GM19240 (cell line): Measurements from ENCODE around the gene ALOX12.
"Not testable (repeated sequence)": the region's sequence is repeated elsewhere in the genome, so short reads cannot be mapped to it uniquely, and the experiment has no call there.

Experiments
- DNase-seq: peaks from one replicate; pipeline ENCODE4 v3.0.0; 2011; ENCODE audit warnings: low spot score; ENCODE audit not compliant: insufficient read length

Gene ALOX12, protein sequence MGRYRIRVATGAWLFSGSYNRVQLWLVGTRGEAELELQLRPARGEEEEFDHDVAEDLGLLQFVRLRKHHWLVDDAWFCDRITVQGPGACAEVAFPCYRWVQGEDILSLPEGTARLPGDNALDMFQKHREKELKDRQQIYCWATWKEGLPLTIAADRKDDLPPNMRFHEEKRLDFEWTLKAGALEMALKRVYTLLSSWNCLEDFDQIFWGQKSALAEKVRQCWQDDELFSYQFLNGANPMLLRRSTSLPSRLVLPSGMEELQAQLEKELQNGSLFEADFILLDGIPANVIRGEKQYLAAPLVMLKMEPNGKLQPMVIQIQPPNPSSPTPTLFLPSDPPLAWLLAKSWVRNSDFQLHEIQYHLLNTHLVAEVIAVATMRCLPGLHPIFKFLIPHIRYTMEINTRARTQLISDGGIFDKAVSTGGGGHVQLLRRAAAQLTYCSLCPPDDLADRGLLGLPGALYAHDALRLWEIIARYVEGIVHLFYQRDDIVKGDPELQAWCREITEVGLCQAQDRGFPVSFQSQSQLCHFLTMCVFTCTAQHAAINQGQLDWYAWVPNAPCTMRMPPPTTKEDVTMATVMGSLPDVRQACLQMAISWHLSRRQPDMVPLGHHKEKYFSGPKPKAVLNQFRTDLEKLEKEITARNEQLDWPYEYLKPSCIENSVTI

DNA sequence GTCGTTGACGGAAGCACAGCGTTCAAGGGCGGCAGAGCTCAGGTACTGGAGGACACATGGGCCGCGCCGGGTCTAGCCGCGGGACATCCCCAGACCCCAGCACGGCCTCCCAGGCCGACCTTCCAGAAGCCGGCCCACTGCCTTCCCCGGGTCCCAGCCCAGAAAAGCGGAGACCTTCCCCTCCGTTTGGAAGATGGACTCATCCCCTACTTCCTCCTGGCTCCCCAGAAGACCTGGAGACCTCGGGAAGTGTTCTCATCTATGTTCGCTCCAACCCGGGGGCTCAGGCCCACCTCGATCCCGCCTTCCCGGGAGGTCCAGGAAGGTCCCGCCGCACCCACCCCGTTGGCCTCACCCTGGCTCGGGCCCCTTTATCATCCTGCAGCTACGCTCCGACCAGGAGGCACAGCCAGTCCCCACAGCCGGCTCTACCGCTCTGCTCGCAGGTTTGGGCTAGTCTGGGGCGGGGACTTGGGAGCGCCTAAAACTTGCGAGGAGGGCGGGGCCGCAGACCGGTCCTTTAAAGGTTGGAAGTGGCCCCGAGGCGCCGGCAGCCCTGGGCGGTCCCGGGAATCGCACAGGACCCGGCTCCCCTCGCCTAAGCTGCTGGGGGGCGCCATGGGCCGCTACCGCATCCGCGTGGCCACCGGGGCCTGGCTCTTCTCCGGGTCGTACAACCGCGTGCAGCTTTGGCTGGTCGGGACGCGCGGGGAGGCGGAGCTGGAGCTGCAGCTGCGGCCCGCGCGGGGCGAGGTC, at the start of gene ALOX12:
Gene ALOX12, plus strand, starts transcription at position 550 of the 756 bp plus-strand sequence. Its CDS starts 69 bp downstream, at position 619.
- no peak for DNase-seq

DNA sequence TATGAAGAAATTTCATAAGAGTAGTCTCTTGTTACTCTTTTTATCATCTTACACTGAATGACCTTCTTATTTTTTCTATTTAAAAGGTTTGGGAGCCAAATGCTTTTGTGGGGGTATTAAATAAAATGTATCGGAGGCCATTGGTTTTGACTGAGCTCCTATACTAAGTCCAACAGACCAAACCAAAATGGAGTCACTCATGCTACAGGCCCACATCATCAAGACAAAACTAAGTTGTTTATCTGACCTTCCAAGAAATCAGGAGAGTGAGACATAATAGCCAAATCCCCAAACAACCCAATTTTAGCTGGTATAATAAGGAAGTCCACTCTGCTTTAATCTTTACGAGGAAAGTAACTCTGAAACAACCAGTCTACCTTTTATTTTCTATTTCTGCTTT, 48.1 kb upstream of the ALOX12 start:
- DNase-seq, result no peak

GRCh38 chr17:6948562-6948961, 47.3 kb upstream of the ALOX12 start:
- no peak for DNase-seq

DNA sequence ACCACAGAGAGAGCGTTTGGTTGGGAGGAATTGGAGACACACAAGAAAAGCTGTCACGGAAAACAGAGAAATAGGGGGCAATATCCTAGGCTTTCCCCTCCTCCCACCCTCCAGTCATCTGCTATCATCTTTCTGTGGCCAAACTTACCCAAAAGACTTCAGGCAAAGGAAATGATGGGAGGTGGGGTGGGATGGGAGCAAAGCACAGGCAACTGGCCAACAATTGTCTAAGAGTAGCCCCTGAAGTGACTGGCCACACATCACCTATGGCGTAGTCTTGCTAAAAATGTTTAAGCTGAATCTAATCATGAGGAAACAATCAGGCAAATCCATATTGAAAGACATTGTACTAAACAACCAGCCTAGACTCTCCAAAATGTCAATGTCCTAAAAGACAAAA, 46.9 kb upstream of the ALOX12 start:
- DNase-seq, result no peak

DNA sequence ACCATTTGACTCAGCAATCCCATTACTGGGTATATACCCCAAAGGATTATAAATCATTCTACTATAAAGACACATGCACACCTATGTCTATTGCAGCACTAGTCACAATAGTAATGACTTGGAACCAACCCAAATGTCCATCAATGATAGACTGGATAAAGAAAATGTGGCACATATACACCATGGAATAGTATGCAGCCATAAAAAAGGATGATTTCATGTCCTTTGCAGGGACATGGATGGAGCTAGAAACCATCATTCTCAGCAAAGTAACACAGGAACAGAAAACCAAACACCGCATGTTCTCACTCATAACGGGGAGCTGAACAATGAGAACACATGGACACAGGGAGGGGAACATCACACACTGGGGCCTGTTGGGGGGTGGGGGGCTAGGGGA, 44.9 kb upstream of the ALOX12 start:
- DNase-seq, result not testable (repeated sequence)

DNA sequence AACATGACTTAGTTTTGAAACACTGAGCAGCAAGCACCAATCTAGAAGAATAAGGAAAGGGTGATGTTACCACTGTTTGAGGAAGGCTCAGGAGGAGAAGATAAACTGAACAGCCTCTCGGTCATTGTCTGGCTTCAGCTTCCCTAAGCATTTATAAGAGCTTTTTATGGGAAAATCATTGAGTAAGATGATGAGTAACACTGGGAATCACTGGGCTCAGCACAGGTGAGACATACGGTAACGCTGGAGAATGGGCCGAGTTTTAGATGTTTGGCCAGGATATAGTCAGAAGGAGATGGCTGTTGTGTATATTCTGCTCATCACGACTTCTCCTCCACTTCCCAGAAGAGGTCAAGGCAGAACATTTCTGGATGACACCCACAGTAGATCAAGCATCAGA, 42.2 kb upstream of the ALOX12 start:
- DNase-seq, result no peak

GRCh38 chr17:6959700-6960099, 36.1 kb upstream of the ALOX12 start:
- no peak for DNase-seq

DNA sequence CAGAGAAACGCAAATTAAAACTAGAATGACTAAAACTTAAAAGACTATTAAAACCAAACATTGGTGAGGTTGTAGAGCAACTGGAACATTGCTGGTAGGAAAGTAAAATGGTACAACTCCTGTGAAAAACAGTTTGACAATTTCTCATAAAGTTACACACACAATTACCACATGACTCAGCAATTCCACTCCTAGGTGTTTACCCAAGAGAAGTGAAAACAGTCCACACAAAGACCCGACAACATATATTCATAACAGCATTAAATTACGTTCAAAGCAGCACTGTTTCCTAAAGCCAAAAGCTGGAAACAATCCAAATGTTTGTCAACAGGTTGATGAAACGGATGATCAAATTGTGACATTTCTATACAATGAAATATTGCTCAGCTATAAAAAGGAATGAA, 26.5 kb upstream of the ALOX12 start:
- DNase-seq, result no peak

DNA sequence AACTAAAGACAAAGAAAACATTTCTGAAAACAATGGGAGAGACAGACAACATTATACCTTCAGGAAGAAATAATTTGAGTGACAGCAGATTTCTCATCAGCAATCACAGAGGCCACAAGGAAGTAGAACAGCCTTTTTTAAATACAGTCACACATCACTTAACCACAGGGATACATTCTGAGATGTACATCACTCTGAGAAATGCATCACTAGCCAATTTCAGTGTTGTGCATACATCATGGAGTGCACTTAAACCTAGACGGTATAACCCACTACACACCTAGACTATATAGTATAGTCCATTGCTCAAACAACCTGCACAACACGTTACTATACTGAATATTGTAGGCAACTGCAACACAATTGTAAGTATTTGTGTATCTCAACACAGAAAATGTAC, 24.9 kb upstream of the ALOX12 start:
- no peak for DNase-seq

- not testable (repeated sequence) for DNase-seq
Observed at GRCh38 chr17:6979440-6979839, 16.4 kb upstream of the ALOX12 start.

DNA sequence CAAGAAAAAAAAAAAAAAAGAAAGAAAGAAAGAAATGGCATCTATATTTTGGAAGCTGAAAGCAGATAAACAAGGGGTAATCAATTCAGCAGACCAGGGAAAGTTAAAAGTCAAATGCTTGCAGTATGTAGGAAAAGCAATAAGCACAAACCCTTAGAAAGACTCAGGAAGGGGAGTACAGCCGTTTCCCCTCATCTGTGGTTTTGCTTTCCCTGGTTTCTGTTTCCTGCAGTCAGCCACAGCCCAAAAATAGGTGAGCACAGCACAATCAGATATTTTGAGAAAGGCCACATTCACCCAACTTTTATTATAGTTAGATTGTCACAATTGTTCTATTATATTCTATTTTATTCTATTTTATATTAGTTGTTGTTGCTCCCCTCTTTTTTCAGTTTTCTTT, 14.4 kb upstream of the ALOX12 start:
- no peak for DNase-seq

DNA sequence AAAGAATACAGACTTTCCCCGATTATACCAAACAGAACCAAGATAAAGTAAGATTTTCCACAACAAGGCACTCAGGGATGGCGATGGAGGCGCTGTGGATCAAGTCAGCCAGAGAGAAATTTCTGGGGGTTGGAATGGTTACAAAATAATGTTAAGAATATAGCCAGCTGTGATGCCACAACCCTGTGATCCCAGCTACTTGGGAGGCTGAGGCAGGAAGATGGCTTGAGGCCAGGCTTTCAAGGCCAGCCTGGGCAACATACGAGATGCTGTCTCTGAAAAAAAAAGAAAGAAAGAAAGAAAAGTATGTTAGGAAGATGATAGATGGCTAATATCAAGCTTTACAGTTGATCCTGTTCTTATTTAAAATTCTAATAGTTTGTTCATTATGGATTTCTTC, 10.6 kb upstream of the ALOX12 start:
- no peak for DNase-seq

- no peak for DNase-seq
Observed at GRCh38 chr17:6986676-6987075, 9.2 kb upstream of the ALOX12 start.

GRCh38 chr17:6989779-6990178, 6.1 kb upstream of the ALOX12 start:
- DNase-seq, result no peak

DNA sequence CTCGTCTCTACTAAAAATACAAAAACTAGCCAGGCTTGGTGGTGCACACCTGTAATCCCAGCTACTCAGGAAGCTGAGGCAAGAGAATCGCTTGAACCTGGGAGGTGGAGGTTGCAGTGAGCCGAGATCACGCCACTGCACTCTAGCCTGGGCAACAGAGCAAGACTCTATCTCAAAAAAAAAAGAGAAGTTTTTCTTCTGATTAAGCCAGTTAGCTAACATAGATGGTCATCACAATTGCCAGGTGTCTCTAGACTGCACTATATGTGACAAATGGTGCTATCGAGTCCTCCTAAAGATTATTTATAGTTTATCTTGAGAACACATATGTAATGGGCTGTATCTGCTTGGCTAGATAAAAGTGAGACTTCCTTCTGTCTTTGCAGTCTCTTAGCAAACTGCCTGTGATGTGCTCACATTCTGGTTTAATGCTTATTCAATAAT, 2.2 kb upstream of the ALOX12 start:
- DNase-seq, result not testable (repeated sequence)

- no peak for DNase-seq
Observed at GRCh38 chr17:6994118-6994598, 1.7 kb upstream of the ALOX12 start.

- DNase-seq, result no peak
Observed at GRCh38 chr17:6994666-6995256, 1.1 kb upstream of the ALOX12 start.

DNA sequence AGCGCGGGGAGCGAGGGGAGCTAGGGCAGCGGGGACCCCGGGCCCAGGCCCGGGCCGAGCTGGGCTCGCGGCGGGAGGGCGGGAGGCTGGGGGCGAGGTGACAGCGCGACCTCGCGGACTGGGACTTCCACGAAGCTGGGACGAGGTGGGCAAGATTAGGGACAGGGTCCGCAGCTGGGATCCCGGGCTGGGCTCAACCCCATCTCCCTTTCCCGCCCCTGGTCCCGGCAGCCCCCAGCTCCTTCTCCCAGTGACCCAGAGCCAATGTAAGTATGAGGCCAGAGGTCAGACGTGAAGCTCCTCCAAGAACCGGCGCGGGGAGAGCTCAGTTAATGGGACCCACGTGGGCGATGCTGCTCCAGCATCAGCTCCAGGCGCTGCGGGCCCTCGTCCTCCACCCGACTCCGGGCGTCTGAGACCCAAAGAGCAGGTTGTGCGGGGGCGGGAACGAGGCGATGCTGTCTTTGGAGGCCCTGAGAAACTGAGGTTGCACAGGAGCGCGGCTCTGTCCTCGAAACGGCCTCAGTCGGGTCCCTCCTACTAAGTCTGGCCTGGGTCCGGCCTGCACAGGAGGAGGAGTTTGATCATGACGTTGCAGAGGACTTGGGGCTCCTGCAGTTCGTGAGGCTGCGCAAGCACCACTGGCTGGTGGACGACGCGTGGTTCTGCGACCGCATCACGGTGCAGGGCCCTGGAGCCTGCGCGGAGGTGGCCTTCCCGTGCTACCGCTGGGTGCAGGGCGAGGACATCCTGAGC, 585 bp downstream of the ALOX12 start:
- DNase-seq, result no peak

DNA sequence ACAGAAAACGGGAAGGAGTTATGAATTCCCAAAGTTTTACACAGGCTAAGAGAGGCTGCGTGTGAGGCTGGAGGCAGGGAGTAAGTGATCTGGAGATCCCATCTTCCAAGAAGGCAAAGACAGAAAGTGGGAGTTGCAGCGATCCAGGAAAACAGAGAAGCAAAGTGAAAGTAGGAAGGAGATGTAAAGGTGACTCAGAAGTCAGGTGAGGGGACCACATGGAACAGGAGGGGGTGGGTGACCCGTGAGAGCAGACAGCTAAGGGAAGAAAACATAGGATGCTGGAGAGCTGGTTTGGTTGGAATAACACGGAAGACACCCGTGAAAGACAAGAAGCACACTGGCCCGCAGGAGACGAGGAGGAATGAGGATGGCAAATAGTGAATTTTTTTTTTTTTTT, 1.3 kb downstream of the ALOX12 start:
- no peak for DNase-seq

- DNase-seq, result no peak
Observed at GRCh38 chr17:6998855-6999508, 3.1 kb downstream of the ALOX12 start.
